Tibial nerve (tissue), 4 donors: ENCODE measurements around the gene CDH5. TPM values are rescaled to one million over a fixed set of nuclear protein-coding genes. Genes with fewer than 3 reads are reported as not detected.

ENCODE experiments used
- DNase-seq, 2 donors: peaks; one replicate each; pipeline ENCODE4 v3.0.0-alpha.2; 2019; ENCODE audit warnings: low spot score in 2 of 2
- H3K27ac ChIP-seq, 4 donors: fragments of 200-600 bp; sonication (generic) in 3 of 4; one replicate each; pipeline ENCODE4 v1.5.1; 2017 to 2019; ENCODE audit warnings: mild to moderate bottlenecking in 1 of 4
- H3K27me3 ChIP-seq, 2 donors: fragments of 200-600 bp; sonication (generic) in 1 of 2; one replicate each; pipeline versions ENCODE4 v1.5.1 to v1.6.0; 2017 to 2019
- H3K36me3 ChIP-seq, 3 donors: fragments of 200-600 bp; sonication (generic); one replicate each; pipeline ENCODE4 v1.5.1; 2018 to 2019
- H3K4me1 ChIP-seq, 4 donors: fragments of 200-600 bp; sonication (generic) in 3 of 4; one replicate each; pipeline ENCODE4 v1.5.1; 2017 to 2019
- H3K4me3 ChIP-seq, 4 donors: fragments of 200-600 bp; sonication (generic) in 3 of 4; one replicate each; pipeline ENCODE4 v1.5.1; 2017 to 2019; ENCODE audit warnings: mild to moderate bottlenecking in 1 of 4, moderate library complexity in 1 of 4
- H3K9me3 ChIP-seq, 4 donors: fragments of 200-600 bp; sonication (generic) in 3 of 4; one replicate each; pipeline ENCODE4 v1.5.1; 2017 to 2019
- CTCF ChIP-seq, 5 experiments: fragments of 200-600 bp in 3 of 5; fragments of 450-650 bp in 2 of 5; sonication (generic) in 3 of 5; IDR thresholded peaks; one replicate each; pipeline ENCODE4 v1.5.1; 2016 to 2019; ENCODE audit warnings: antibody characterized with exemption in 5 of 5, mild to moderate bottlenecking in 3 of 5, moderate library complexity in 2 of 5
- EP300 ChIP-seq, 2 donors: sonication (generic); formaldehyde crosslinking; IDR thresholded peaks; one replicate each; pipeline ENCODE4 v1.6.1; 2017; ENCODE audit warnings: antibody characterized with exemption in 2 of 2, mild to moderate bottlenecking in 1 of 2
- POLR2A ChIP-seq, 2 donors: fragments of 450-650 bp; IDR thresholded peaks; one replicate each; pipeline ENCODE4 v1.6.1; 2017; ENCODE audit warnings: antibody characterized with exemption in 2 of 2, mild to moderate bottlenecking in 2 of 2, moderate library complexity in 2 of 2
- WGBS, 2 donors: methylation state at CpG; one replicate each; pipeline ENCODE4 v1.1.5; 2018; 5-methylcytosine and 5-hydroxymethylcytosine counted together
- total RNA-seq, 4 donors: library from RNA; depleted of rRNA; stranded (reverse); fragments of >200 nt; gene quantifications; one replicate each; pipeline ENCODE4 v1.1.0, GENCODE V29; 2016

CDH5 gene
- total RNA-seq, 4 donors from 2014 or later: 47.3 to 79.3 (median 67.0) TPM

- Histone ChIP-seq H3K4me1 (no peaks in the 10 kb centered on the region), H3K9me3 (peaks cover 0 to 19% (median 0%) of the 10 kb centered on the region in 4 donors), H3K27me3 (peaks cover 0 to 13% of the 10 kb centered on the region in 2 donors), H3K4me3 (no peak overlapping the region), H3K27ac (no peak overlapping the region), H3K36me3 (no peaks in the 10 kb centered on the region)
- 81 to 86% methylated on average over 9 of the region's 9 CpGs for WGBS, 2 donors
- DNase-seq: no peak
- TF ChIP-seq EP300 (IDR thresholded peaks at IDR 0.05) (no peak), CTCF (IDR thresholded peaks at IDR 0.05) (no peak), POLR2A (IDR thresholded peaks at IDR 0.05) (no peak)
Observed at GRCh38 chr16:66416939-66417700, 50.6 kb downstream of the CDH5 start.

- Histone ChIP-seq H3K4me1 (no peaks in the 10 kb centered on the region), H3K9me3 (peaks cover 0 to 9% (median 0%) of the 10 kb centered on the region in 4 donors), H3K27me3 (peaks cover 0 to 13% of the 10 kb centered on the region in 2 donors), H3K36me3 (no peaks in the 10 kb centered on the region), H3K4me3 (no peak overlapping the region), H3K27ac (no peak overlapping the region)
- WGBS, 2 donors: 64 to 80% methylated on average over 6 to 9 of the region's 9 CpGs
- no peak for TF ChIP-seq POLR2A (IDR thresholded peaks at IDR 0.05)
- no peak for TF ChIP-seq EP300 (IDR thresholded peaks at IDR 0.05)
- TF ChIP-seq CTCF (IDR thresholded peaks at IDR 0.05): no peak
- DNase-seq: no peak
Observed at GRCh38 chr16:66418165-66418962, 51.9 kb downstream of the CDH5 start.

- H3K9me3 ChIP-seq: peaks cover 0 to 9% (median 0%) of the 10 kb centered on the region in 4 donors
- no peak for TF ChIP-seq EP300 (IDR thresholded peaks at IDR 0.05)
- no peak for TF ChIP-seq CTCF (IDR thresholded peaks at IDR 0.05)
- TF ChIP-seq POLR2A (IDR thresholded peaks at IDR 0.05): no peak
- WGBS, 2 donors: 44 to 65% methylated on average over 3 of the region's 3 CpGs
- H3K36me3 ChIP-seq: no peaks in the 10 kb centered on the region
- peaks cover 0 to 19% of the 10 kb centered on the region in 2 donors for H3K27me3 ChIP-seq
- no peak overlapping the region for H3K27ac ChIP-seq
- no peak for DNase-seq
- H3K4me3 ChIP-seq: no peak overlapping the region
- H3K4me1 ChIP-seq: no peaks in the 10 kb centered on the region
Observed at GRCh38 chr16:66419527-66419926, 53.0 kb downstream of the CDH5 start.

- 64 to 73% methylated on average over 1 of the region's 1 CpG for WGBS, 2 donors
- TF ChIP-seq CTCF (IDR thresholded peaks at IDR 0.05) (no peak), POLR2A (IDR thresholded peaks at IDR 0.05) (no peak), EP300 (IDR thresholded peaks at IDR 0.05) (no peak)
Observed at GRCh38 chr16:66420396-66420795, 53.9 kb downstream of the CDH5 start.

GRCh38 chr16:66421891-66422290 lies 55.4 kb downstream of the CDH5 start:
- peaks cover 0 to 42% of the 10 kb centered on the region in 2 donors for H3K27me3 ChIP-seq
- H3K27ac ChIP-seq: no peak overlapping the region
- TF ChIP-seq EP300 (IDR thresholded peaks at IDR 0.05) (no peak), CTCF (IDR thresholded peaks at IDR 0.05) (no peak), POLR2A (IDR thresholded peaks at IDR 0.05) (no peak)
- no peaks in the 10 kb centered on the region for H3K36me3 ChIP-seq
- H3K4me1 ChIP-seq: peaks cover 0 to 11% (median 3%) of the 10 kb centered on the region in 4 donors
- H3K4me3 ChIP-seq: no peak overlapping the region
- no peak for DNase-seq
- peaks cover 0 to 9% (median 0%) of the 10 kb centered on the region in 4 donors for H3K9me3 ChIP-seq
- 74 to 87% methylated on average over 6 of the region's 6 CpGs for WGBS, 2 donors

More at GRCh38 chr16:66420396-66420795, 53.9 kb downstream of the CDH5 start:
- peaks cover 0 to 28% of the 10 kb centered on the region in 2 donors for H3K27me3 ChIP-seq
- H3K9me3 ChIP-seq: peaks cover 0 to 9% (median 0%) of the 10 kb centered on the region in 4 donors
- no peak overlapping the region for H3K4me3 ChIP-seq
- no peak overlapping the region for H3K27ac ChIP-seq
- no peak for DNase-seq
- H3K4me1 ChIP-seq: no peaks in the 10 kb centered on the region
- no peaks in the 10 kb centered on the region for H3K36me3 ChIP-seq
